ENCODE results near the gene FADS1.

Gene FADS1

GRCh38 chr11:61834278-61835048 is 17.7 kb upstream of the FADS1 start:
- H3K4me3 Mint-ChIP-seq, result no peak overlapping the region
- H3K4me1 Mint-ChIP-seq, result peaks cover 23% of the 10 kb centered on the region
- peaks cover 10% of the 10 kb centered on the region for H3K27me3 Mint-ChIP-seq
- H3K9me3 Mint-ChIP-seq, result no peaks in the 10 kb centered on the region
- no peaks in the 10 kb centered on the region for H3K36me3 Mint-ChIP-seq
- H3K27ac Mint-ChIP-seq, result no peak overlapping the region

- H3K4me3 Mint-ChIP-seq, result peak overlapping the region; percentile 53
- H3K27me3 Mint-ChIP-seq, result peaks cover 11% of the 10 kb centered on the region
- peak overlapping the region; percentile 73 for H3K27ac Mint-ChIP-seq
- H3K36me3 Mint-ChIP-seq, result no peaks in the 10 kb centered on the region
- H3K9me3 Mint-ChIP-seq, result no peaks in the 10 kb centered on the region
- peaks cover 23% of the 10 kb centered on the region for H3K4me1 Mint-ChIP-seq
Observed at GRCh38 chr11:61833926-61834277, 17.1 kb upstream of the FADS1 start.

- Mint-ChIP-seq H3K27me3 (peaks cover 13% of the 10 kb centered on the region), H3K4me1 (peaks cover 26% of the 10 kb centered on the region), H3K4me3 (peak overlapping the region; percentile 9), H3K36me3 (no peaks in the 10 kb centered on the region), H3K9me3 (no peaks in the 10 kb centered on the region), H3K27ac (no peak overlapping the region)
Observed at GRCh38 chr11:61833471-61833870, 16.7 kb upstream of the FADS1 start.

GRCh38 chr11:61832754-61833153 is 16.0 kb upstream of the FADS1 start:
- peaks cover 13% of the 10 kb centered on the region for H3K27me3 Mint-ChIP-seq
- H3K9me3 Mint-ChIP-seq, result no peaks in the 10 kb centered on the region
- H3K27ac Mint-ChIP-seq, result no peak overlapping the region
- H3K4me1 Mint-ChIP-seq, result peaks cover 29% of the 10 kb centered on the region
- H3K36me3 Mint-ChIP-seq, result no peaks in the 10 kb centered on the region
- H3K4me3 Mint-ChIP-seq, result no peak overlapping the region

- no peaks in the 10 kb centered on the region for H3K36me3 Mint-ChIP-seq
- H3K27ac Mint-ChIP-seq, result no peak overlapping the region
- H3K9me3 Mint-ChIP-seq, result no peaks in the 10 kb centered on the region
- H3K4me1 Mint-ChIP-seq, result peaks cover 29% of the 10 kb centered on the region
- peaks cover 14% of the 10 kb centered on the region for H3K27me3 Mint-ChIP-seq
- H3K4me3 Mint-ChIP-seq, result no peak overlapping the region
Observed at GRCh38 chr11:61832207-61832606, 15.4 kb upstream of the FADS1 start.

GRCh38 chr11:61830237-61831105 is 13.7 kb upstream of the FADS1 start:
- H3K9me3 Mint-ChIP-seq, result no peaks in the 10 kb centered on the region
- H3K4me3 Mint-ChIP-seq, result peak overlapping the region; percentile 8
- peaks cover 19% of the 10 kb centered on the region for H3K27me3 Mint-ChIP-seq
- no peaks in the 10 kb centered on the region for H3K36me3 Mint-ChIP-seq
- peaks cover 25% of the 10 kb centered on the region for H3K4me1 Mint-ChIP-seq
- no peak overlapping the region for H3K27ac Mint-ChIP-seq

- no peaks in the 10 kb centered on the region for H3K9me3 Mint-ChIP-seq
Observed at GRCh38 chr11:61829806-61830205, 13.0 kb upstream of the FADS1 start.

GRCh38 chr11:61828629-61829407 is 12.0 kb upstream of the FADS1 start:
- Mint-ChIP-seq H3K4me1 (peaks cover 11% of the 10 kb centered on the region), H3K9me3 (no peaks in the 10 kb centered on the region), H3K27me3 (peaks cover 19% of the 10 kb centered on the region)

More at GRCh38 chr11:61829806-61830205, 13.0 kb upstream of the FADS1 start:
- Mint-ChIP-seq H3K4me3 (no peak overlapping the region), H3K4me1 (peaks cover 21% of the 10 kb centered on the region), H3K36me3 (no peaks in the 10 kb centered on the region), H3K27me3 (peaks cover 19% of the 10 kb centered on the region), H3K27ac (no peak overlapping the region)

GRCh38 chr11:61828379-61828628 is 11.5 kb upstream of the FADS1 start:
- Mint-ChIP-seq H3K4me3 (peak overlapping the region; percentile 83), H3K9me3 (no peaks in the 10 kb centered on the region), H3K27me3 (peaks cover 19% of the 10 kb centered on the region), H3K27ac (no peak overlapping the region), H3K4me1 (peaks cover 6% of the 10 kb centered on the region), H3K36me3 (no peaks in the 10 kb centered on the region)

More at GRCh38 chr11:61828629-61829407, 12.0 kb upstream of the FADS1 start:
- Mint-ChIP-seq H3K4me3 (peak overlapping the region; percentile 83), H3K36me3 (no peaks in the 10 kb centered on the region), H3K27ac (no peak overlapping the region)

- H3K4me1 Mint-ChIP-seq, result peaks cover 6% of the 10 kb centered on the region
- peak within 1 kb of the TSS; percentile 83 for H3K4me3 Mint-ChIP-seq
- H3K27ac Mint-ChIP-seq, result no peak within 1 kb of the TSS
Observed at GRCh38 chr11:61827571-61828378, 11.0 kb upstream of the FADS1 start, which contains the start of gene FADS2. TSS of gene FADS2 (plus strand) at chr11:61828300. CDS start at chr11:61828391, 91 bp downstream.

GRCh38 chr11:61826930-61827570 is 10.2 kb upstream of the FADS1 start:
- no peak overlapping the region for H3K27ac Mint-ChIP-seq
- peaks cover 19% of the 10 kb centered on the region for H3K27me3 Mint-ChIP-seq
- H3K9me3 Mint-ChIP-seq, result no peaks in the 10 kb centered on the region
- H3K4me1 Mint-ChIP-seq, result peaks cover 6% of the 10 kb centered on the region
- no peaks in the 10 kb centered on the region for H3K36me3 Mint-ChIP-seq
- peak overlapping the region; percentile 83 for H3K4me3 Mint-ChIP-seq

More at GRCh38 chr11:61827571-61828378, 11.0 kb upstream of the FADS1 start, which contains the start of gene FADS2:
- H3K36me3 Mint-ChIP-seq, result no peaks in the 10 kb centered on the region
- H3K27me3 Mint-ChIP-seq, result peaks cover 19% of the 10 kb centered on the region
- H3K9me3 Mint-ChIP-seq, result no peaks in the 10 kb centered on the region

GRCh38 chr11:61820174-61820573 is 3.4 kb upstream of the FADS1 start:
- H3K27me3 Mint-ChIP-seq, result peaks cover 12% of the 10 kb centered on the region
- H3K27ac Mint-ChIP-seq, result no peak overlapping the region
- H3K9me3 Mint-ChIP-seq, result no peaks in the 10 kb centered on the region
- H3K4me3 Mint-ChIP-seq, result no peak overlapping the region
- H3K4me1 Mint-ChIP-seq, result peaks cover 10% of the 10 kb centered on the region
- no peaks in the 10 kb centered on the region for H3K36me3 Mint-ChIP-seq

- H3K4me1 Mint-ChIP-seq, result peaks cover 16% of the 10 kb centered on the region
- peak overlapping the region; percentile 75 for H3K4me3 Mint-ChIP-seq
- H3K9me3 Mint-ChIP-seq, result no peaks in the 10 kb centered on the region
- H3K27ac Mint-ChIP-seq, result no peak overlapping the region
- H3K36me3 Mint-ChIP-seq, result no peaks in the 10 kb centered on the region
- peaks cover 20% of the 10 kb centered on the region for H3K27me3 Mint-ChIP-seq
Observed at GRCh38 chr11:61817471-61818202, 834 bp upstream of the FADS1 start.

Measured in activated naive CD4-positive, alpha-beta T cell treated with anti-CD3 and anti-CD28 coated beads, Interleukin-2, amount 50 U/mL, for 24 hours (primary cell).